PC-9 (cell line): ENCODE data around the gene GRIP1. TPM values are rescaled to one million over a fixed set of nuclear protein-coding genes. Genes with fewer than 3 reads are reported as not detected.
A peak's percentile ranks its signal among the peaks of the same experiment; 100 is the strongest.

ENCODE experiments used
- BruUV-seq: library from RNA; stranded (reverse); fragments of 400-500 nt; replicated peaks from 2 replicates; lab custom pipeline; 2021; lab: Mats Ljungman, UMichigan
- CTCF ChIA-PET: fragments of 300-600 bp; sonication (Branson Sonifier 250); formaldehyde crosslinking; loops from one replicate; lab custom pipeline; 2022; ENCODE audit warnings: antibody characterized with exemption; lab: Charles Lee
- POLR2A ChIA-PET: fragments of 300-600 bp; sonication (Branson Sonifier 250); formaldehyde crosslinking; loops from one replicate; lab custom pipeline; 2022; ENCODE audit warnings: antibody characterized with exemption; ENCODE audit not compliant: unreplicated experiment; lab: Charles Lee
- DNase-seq, 2 experiments: peaks; one replicate each; pipeline versions ENCODE4 v3.0.0 to v3.0.0-alpha.2; 2015 to 2022; ENCODE audit warnings: mixed read lengths in 1 of 2
- H2AFZ ChIP-seq: fragments of 200-600 bp; sonication (generic); 2 replicates; pipeline ENCODE4 v1.8.1; 2017; ENCODE audit warnings: antibody characterized with exemption
- H3F3A ChIP-seq: fragments of 200-600 bp; sonication (generic); 2 replicates; pipeline ENCODE4 v1.8.1; 2017; ENCODE audit warnings: antibody characterized with exemption, mild to moderate bottlenecking, low read depth; ENCODE audit not compliant: insufficient read depth
- H3K27ac ChIP-seq: fragments of 200-600 bp; sonication (generic); 2 replicates; pipeline ENCODE4 v1.6.1; 2016; ENCODE audit warnings: mixed run types
- H3K27me3 ChIP-seq: fragments of 200-600 bp; sonication (generic); 2 replicates; pipeline ENCODE4 v1.6.1; 2016; ENCODE audit warnings: low read depth, mixed run types; ENCODE audit not compliant: insufficient read depth
- H3K36me3 ChIP-seq: fragments of 200-600 bp; sonication (generic); 2 replicates; pipeline ENCODE4 v1.6.1; 2016; ENCODE audit warnings: low read depth, mixed run types
- H3K4me1 ChIP-seq: fragments of 200-600 bp; sonication (generic); replicated peaks from 2 replicates; pipeline ENCODE4 v1.6.1; 2016; ENCODE audit warnings: mixed run types; ENCODE audit not compliant: insufficient read depth
- H3K4me2 ChIP-seq: fragments of 200-600 bp; sonication (generic); 2 replicates; pipeline ENCODE4 v1.6.1; 2017; ENCODE audit warnings: mixed run types
- H3K4me3 ChIP-seq: fragments of 200-600 bp; sonication (generic); 2 replicates; pipeline ENCODE4 v1.6.1; 2016; ENCODE audit warnings: mixed run types
- H3K79me2 ChIP-seq: fragments of 200-600 bp; sonication (generic); 2 replicates; pipeline ENCODE4 v1.6.1; 2017; ENCODE audit warnings: low read depth, mixed run types
- H3K9me2 ChIP-seq: fragments of 200-600 bp; sonication (generic); 2 replicates; pipeline ENCODE4 v1.8.1; 2017; ENCODE audit warnings: mild to moderate bottlenecking; ENCODE audit not compliant: insufficient read depth
- H3K9me3 ChIP-seq: fragments of 200-600 bp; sonication (generic); 2 replicates; pipeline ENCODE4 v1.8.1; 2016; ENCODE audit warnings: low read depth; ENCODE audit not compliant: insufficient read depth
- H4K20me1 ChIP-seq: fragments of 200-600 bp; sonication (generic); 2 replicates; pipeline ENCODE4 v1.8.1; 2017; ENCODE audit not compliant: insufficient read depth
- EZH2 ChIP-seq: fragments of 200-600 bp; sonication (generic); IDR thresholded peaks from 2 replicates; pipeline ENCODE4 v1.8.0; 2017; ENCODE audit warnings: antibody characterized with exemption, low read depth
- intact Hi-C: fragments of 100-400 bp; cut with micrococcal nuclease; formaldehyde crosslinking; loops from one replicate; pipeline ENCODE4 v1.10.0; 2022; ENCODE audit not compliant: unreplicated experiment
- total RNA-seq: library from RNA; stranded (reverse); gene quantifications from 2 replicates; pipeline ENCODE4 v1.2.3, GENCODE V29; 2021
- TF ChIP-seq, protein P1 (sequence below): fragments of 200-600 bp; sonication (generic); conservative IDR thresholded peaks from 2 replicates; pipeline ENCODE4 v1.6.1; 2017; ENCODE audit warnings: mixed run types, antibody characterized with exemption, mild to moderate bottlenecking, moderate library complexity

The GRIP1 gene
- total RNA-seq, 1 experiment from 2014 or later, result 16.0 TPM

DNA sequence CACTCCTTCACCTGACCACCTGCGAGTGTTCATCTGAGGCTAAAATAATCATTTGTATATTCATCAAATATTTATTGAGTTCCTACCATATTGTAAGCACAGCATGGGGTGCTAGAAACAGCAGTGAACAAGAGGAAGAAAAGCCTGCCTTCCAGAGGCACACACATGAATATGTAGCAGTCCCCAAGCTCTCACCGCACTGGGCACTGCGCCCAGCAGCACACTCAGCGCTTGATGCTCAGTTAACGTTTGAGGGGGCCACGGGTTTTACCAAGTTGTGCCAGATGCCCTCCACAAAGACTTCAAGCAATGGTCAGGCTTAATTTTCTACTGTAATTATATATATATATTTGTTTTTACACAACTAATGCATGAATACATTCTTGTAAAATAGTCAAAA, 324.6 kb downstream of the GRIP1 start:
- no peak for TF ChIP-seq EZH2
- TF ChIP-seq, protein P1, sequence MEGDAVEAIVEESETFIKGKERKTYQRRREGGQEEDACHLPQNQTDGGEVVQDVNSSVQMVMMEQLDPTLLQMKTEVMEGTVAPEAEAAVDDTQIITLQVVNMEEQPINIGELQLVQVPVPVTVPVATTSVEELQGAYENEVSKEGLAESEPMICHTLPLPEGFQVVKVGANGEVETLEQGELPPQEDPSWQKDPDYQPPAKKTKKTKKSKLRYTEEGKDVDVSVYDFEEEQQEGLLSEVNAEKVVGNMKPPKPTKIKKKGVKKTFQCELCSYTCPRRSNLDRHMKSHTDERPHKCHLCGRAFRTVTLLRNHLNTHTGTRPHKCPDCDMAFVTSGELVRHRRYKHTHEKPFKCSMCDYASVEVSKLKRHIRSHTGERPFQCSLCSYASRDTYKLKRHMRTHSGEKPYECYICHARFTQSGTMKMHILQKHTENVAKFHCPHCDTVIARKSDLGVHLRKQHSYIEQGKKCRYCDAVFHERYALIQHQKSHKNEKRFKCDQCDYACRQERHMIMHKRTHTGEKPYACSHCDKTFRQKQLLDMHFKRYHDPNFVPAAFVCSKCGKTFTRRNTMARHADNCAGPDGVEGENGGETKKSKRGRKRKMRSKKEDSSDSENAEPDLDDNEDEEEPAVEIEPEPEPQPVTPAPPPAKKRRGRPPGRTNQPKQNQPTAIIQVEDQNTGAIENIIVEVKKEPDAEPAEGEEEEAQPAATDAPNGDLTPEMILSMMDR, result no peak
- CTCF ChIA-PET, result no interaction called here
- Histone ChIP-seq H3K9me2 (no peaks in the 10 kb centered on the region), H3K27me3 (no peaks in the 10 kb centered on the region), H3K4me1 (no peaks in the 10 kb centered on the region), H2AFZ (no peak overlapping the region), H3K79me2 (no peaks in the 10 kb centered on the region), H3K4me3 (no peak overlapping the region), H3K4me2 (no peak overlapping the region), H3F3A (no peaks in the 10 kb centered on the region), H4K20me1 (no peaks in the 10 kb centered on the region), H3K36me3 (no peaks in the 10 kb centered on the region), H3K9me3 (no peaks in the 10 kb centered on the region), H3K27ac (no peak overlapping the region)
- DNase-seq, result no peak
- no TSS peak for BruUV-seq
- intact Hi-C loops, result loop anchor here (5.0 kb wide), 1 partner anchor 338 kb away; no protein-coding TSS in a partner anchor
- POLR2A ChIA-PET, result no interaction called here

DNA sequence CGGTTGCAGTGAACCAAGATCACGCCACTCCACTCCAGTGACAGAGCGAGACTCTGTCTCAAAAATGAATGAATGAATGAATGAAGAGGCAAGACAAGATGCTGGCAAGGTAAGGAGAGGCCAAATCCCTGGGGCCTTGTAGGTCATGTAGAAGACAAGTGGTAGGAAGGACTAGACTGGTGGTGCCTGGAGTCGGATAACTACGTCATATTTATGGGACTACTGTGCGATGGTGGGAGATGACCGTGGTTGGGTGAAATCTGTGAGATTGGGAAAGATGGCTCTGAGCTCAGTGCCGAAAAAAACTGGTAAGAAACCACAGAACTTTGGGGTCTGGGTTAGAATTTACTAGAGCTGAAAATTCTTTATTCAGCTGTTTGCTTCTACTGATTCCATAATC, 326.0 kb downstream of the GRIP1 start:
- H3K4me2 ChIP-seq, result no peak overlapping the region
- intact Hi-C loops, result loop anchor here (5.0 kb wide), 1 partner anchor 339 kb away; no protein-coding TSS in a partner anchor
- H3K27ac ChIP-seq, result no peak overlapping the region
- no peaks in the 10 kb centered on the region for H3F3A ChIP-seq
- CTCF ChIA-PET, result interaction anchor here (1.0 kb wide), 1 partner anchor 342 kb away, joined by 3 read pairs; no protein-coding TSS in a partner anchor
- H3K79me2 ChIP-seq, result no peaks in the 10 kb centered on the region
- POLR2A ChIA-PET, result interaction anchor here (0.5 kb wide), 1 partner anchor 746 kb away, joined by 6 read pairs; no protein-coding TSS in a partner anchor
- H4K20me1 ChIP-seq, result no peaks in the 10 kb centered on the region
- H3K36me3 ChIP-seq, result no peaks in the 10 kb centered on the region
- BruUV-seq, result no TSS peak
- H3K4me3 ChIP-seq, result no peak overlapping the region
- no peaks in the 10 kb centered on the region for H3K9me2 ChIP-seq
- H3K4me1 ChIP-seq, result no peaks in the 10 kb centered on the region
- TF ChIP-seq EZH2, result no peak
- TF ChIP-seq, protein P1, result no peak
- no peaks in the 10 kb centered on the region for H3K27me3 ChIP-seq
- no peaks in the 10 kb centered on the region for H3K9me3 ChIP-seq
- H2AFZ ChIP-seq, result no peak overlapping the region
- DNase-seq, result no peak

DNA sequence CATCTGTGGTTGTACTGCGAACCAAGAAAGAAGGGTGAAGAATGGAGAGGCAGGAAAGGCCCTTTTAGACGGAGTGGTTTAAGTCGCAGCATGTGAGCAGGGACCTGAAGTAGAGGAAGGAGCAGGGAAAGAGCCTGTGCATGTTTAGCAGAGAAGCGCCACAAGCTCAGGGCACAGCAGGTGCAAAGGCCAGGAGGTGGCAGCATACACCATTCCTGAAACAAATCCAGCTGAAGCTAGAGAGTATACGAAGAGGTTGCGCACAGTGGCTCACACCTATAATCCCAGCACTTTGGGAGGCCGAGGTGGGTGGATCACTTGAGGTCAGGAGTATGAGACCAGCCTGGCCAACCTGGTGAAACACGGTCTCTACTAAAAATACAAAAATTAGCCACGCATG, 326.7 kb downstream of the GRIP1 start:
- H3K4me3 ChIP-seq, result no peak overlapping the region
- CTCF ChIA-PET, result interaction anchor here (1.0 kb wide), 1 partner anchor 342 kb away, joined by 3 read pairs; no protein-coding TSS in a partner anchor
- no TSS peak for BruUV-seq
- H3K27ac ChIP-seq, result no peak overlapping the region
- DNase-seq, result peak in 1 of 2 experiments; percentile 18
- POLR2A ChIA-PET, result interaction anchor here (0.5 kb wide), 1 partner anchor 747 kb away, joined by 6 read pairs; no protein-coding TSS in a partner anchor
- H3K9me3 ChIP-seq, result no peaks in the 10 kb centered on the region
- no peaks in the 10 kb centered on the region for H3K27me3 ChIP-seq
- no peaks in the 10 kb centered on the region for H3K36me3 ChIP-seq
- no peak overlapping the region for H2AFZ ChIP-seq
- H3F3A ChIP-seq, result no peaks in the 10 kb centered on the region
- intact Hi-C loops, result loop anchor here (5.0 kb wide), 1 partner anchor 340 kb away; no protein-coding TSS in a partner anchor
- no peak overlapping the region for H3K4me2 ChIP-seq
- TF ChIP-seq, protein P1, result peak; percentile 42; the same call in 1 of the 2 replicates
- no peak for TF ChIP-seq EZH2
- H3K4me1 ChIP-seq, result no peaks in the 10 kb centered on the region
- no peaks in the 10 kb centered on the region for H4K20me1 ChIP-seq
- H3K79me2 ChIP-seq, result no peaks in the 10 kb centered on the region
- H3K9me2 ChIP-seq, result no peaks in the 10 kb centered on the region
